ENCODE measurements around the gene AP1G1.
"Not testable (repeated sequence)": the region's sequence is repeated elsewhere in the genome, so short reads cannot be mapped to it uniquely, and the experiment has no call there.

AP1G1 gene

GRCh38 chr16:71807905-71808592, 585 bp downstream of the AP1G1 start:
- DNase-seq, result no peak

DNA sequence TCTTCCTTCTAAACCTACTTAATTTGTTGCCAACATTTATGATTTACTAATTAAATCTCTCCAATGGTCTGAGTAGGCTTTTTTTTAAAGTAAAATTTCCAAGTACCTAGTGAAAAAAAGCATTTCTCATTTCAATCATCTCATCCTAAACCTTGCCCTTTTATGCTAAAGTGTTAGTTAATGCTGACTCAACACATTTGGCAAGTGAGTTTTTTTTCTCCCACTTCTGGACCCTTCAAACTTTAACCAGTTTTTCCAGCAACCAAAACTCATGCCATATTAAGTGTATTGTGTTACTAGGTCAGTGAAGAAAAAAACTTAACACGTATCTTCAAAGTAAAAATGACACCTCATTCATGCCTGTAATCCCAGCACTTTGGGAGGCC, 5.3 kb downstream of the AP1G1 start:
- DNase-seq, result no peak

- DNase-seq, result no peak
Measured at GRCh38 chr16:71796501-71797097, 12.0 kb downstream of the AP1G1 start.

- DNase-seq, result no peak
Measured at GRCh38 chr16:71794943-71795342, 13.7 kb downstream of the AP1G1 start.

DNA sequence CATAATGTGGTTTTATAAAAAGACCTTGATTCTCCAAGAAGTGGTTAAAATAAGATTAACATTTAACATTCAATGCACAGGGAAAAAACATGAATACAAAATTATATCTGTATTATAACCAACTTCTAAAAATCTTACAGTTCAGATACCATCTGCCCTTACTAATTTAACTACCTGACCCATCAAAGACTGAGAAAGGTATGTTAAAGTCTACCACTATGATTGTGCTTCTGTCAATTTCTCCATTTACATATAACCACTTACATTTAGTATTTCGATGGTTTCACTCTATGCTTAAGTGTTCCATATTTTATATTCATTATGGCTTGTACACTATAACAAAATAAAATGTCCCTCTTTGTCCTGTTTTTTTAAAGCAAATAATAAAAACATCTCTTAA, 14.6 kb downstream of the AP1G1 start:
- no peak for DNase-seq

DNA sequence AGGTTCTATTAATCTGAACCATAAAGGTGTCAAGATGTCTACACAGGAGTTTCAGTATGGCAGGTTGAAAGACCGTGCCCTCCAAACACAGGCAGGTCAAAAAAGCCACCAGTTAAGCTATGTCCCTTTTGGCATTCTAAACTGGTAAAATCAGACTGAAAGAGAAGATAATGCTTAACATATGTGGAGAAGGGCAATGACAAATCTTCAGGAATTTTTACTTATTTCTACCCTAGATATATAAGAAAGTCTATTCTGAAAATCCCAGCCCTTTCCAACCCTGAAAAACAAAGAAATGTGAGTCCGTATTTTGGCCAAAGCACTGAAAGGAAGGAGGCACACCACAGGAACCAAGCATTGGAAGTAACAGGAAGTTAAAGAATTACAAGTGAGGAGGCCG, 16.5 kb downstream of the AP1G1 start:
- no peak for DNase-seq

- not testable (repeated sequence) for DNase-seq
Measured at GRCh38 chr16:71790329-71790728, 18.3 kb downstream of the AP1G1 start.

- no peak for DNase-seq
Measured at GRCh38 chr16:71789136-71789535, 19.5 kb downstream of the AP1G1 start.

DNA sequence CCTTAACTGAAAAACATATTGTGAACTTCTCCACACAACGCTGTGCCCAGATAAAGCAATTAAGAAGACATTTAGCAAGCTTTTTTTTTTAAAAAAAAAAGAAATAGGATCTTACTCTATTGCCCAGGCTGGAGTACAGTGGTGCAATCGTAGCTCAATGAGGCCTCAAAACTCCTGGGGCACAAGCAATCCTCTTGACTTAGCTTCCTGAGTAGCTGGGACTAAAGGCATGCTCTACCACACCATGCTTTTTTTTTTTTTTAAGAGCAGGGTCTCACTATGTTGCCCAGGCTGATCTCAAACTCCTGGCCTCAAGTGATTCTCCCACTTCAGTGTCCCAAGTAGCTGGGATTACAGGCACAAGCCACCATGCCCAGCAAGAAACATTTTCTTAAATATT, 20.1 kb downstream of the AP1G1 start:
- no peak for DNase-seq

- DNase-seq, result not testable (repeated sequence)
Measured at GRCh38 chr16:71785143-71785542, 23.5 kb downstream of the AP1G1 start.

- no peak for DNase-seq
Measured at GRCh38 chr16:71784093-71784492, 24.5 kb downstream of the AP1G1 start.

DNA sequence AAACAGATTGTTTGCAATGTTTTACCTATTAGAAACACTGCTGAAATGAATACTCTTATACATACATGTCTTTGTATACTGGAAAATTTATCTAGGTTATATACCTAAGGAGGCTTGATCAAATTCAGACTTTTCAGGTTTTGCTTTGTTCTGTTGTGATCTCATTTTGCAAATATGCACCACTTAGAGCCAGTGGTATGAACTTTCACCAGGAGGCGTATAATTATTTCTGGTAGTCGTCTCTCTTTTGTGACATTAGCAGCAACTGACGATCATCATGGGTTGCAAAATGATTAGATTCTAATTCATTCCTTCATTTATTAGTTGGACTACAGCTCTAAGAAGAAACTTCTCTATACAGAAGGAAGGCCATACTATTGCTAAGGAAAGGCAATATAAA, 26.9 kb downstream of the AP1G1 start:
- no peak for DNase-seq

DNA sequence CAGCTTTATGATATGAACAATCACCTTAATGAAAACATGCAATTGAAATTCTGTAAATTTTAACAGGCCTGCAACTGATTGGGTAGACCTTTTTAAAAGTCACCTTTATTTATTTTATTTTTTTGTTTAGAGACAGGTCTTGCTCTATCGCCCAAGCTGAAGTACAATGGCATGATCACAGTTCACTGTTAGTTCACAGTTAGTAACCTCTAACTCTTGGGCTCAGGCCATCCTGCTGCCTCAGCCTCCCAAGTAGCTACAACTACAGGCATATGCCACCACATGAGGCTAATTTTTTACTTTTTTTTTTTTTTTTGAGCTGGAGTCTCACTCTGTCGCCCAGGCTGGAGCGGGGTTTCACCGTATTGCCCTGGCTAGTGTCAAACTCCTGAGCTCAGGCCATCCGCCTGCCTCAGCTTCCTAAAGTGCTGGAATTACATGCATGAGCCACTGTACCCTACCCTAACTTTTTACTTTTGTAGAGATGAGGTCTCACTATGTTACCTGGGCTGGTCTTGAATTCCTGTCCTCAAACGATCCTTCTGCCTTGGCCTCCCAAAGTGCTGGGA, 28.0 kb downstream of the AP1G1 start:
- no peak for DNase-seq

DNA sequence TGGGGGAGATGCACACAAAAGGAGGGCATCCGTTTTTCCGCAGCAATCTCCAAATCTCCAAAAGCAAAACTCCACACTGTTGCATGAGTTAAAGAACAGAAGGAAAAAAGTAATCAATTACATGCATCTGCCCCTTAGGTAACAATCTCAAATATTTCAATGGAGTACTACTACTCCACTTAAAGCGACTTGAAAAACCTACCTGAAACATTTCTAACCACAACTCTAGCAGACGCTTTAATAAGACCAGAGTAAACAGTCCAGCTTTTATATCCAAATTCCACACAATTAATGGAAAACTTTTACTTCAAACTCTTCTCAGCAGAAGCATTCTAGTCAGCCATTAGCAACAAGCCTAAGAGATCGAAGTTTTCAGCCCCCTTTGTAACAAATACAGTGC, 29.9 kb downstream of the AP1G1 start:
- DNase-seq, result no peak

DNA sequence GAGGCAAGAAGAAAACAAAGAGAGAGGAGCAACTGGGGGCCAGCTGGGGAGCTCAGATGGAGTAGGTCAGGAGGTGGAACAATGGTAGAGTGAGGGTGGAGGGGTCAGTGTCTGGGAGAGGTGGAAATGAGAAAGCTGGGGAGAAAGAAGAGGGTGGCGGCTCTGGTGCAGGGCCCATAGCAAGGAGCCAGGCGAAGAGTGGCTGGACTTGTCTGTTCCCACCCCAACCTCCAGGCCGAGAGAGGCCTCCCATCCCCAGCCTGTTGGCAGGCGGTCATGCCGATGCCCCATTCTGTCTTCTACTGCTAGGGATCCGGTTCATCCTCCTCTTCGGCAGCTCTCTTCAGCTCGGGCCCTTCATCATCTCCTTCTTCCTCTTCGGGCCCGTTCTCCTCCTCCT, 31.3 kb downstream of the AP1G1 start:
- DNase-seq, result no peak

DNA sequence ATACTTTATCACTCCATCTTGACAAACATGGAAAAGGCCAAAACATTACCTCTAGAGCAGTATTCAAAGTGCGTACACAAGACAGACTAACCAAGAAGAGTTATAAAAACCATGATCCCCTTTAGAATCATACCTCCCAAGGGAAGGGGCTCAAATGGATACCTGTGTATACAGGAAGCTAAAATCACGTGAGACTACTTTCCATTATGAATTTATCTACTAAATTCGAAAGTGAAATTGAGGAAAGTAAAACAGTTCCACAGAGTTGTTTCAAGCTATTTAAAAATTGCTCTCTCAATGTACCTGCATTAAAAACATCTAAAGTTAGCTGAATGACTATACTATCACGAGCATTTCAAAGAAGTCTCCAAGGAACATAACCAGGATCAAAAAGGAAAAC, 32.7 kb downstream of the AP1G1 start:
- no peak for DNase-seq

DNA sequence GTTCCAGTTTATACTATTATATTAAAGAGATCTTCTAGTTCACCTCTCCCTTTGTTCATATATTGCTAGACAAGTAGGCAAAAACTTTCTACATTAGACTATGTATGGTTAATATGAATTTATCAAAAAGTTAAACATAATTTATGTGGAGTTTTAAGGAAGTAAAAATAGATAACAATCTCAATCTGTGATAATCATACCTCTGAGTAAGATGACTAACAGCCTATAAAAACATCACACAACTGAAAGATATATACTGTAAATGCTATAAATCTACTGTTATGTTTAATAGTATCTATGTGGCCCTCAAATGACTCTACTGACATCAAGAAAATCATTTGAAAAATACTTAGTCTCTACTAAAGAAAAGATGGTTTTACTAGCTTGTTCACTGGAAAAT, 37.1 kb downstream of the AP1G1 start:
- no peak for DNase-seq

- DNase-seq, result no peak
Measured at GRCh38 chr16:71769222-71769621, 39.4 kb downstream of the AP1G1 start.

DNA sequence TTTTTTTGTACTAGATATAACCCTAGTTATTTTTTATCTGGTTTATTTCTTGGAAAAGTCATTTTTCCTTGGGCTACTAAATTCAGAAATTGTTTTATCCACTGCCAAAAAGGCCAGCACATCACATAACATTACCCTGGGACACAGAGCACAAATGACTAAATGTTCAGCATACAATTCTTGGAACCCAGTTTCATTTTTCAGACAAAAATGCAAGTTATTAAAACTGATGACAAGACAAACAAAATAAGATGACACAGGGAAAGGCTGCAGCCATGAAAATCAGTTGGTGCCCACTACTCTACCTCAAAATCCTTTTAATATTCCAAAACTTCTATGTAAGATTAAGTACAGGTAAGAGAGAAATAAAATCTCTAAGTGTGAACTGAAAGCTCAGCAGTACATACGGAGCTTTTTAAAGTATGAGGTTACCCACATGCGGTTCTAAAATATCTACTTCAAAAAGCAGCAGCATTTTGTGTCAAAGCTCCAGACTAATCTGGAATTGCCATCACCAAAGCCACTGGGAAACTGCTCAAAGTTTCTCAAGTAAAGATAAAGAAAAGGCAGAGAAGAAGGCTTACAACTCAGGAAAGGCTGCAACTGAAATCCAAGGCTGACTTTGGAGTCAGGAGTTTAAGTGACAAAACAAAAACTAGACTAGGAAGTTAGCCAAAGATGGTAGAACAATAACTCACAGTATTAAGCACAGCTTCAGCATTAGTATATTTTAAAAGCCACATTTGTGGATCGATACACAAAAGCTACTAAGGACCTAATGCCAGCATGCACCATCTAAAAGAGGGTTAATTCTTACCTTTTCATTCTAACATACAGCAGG, 41.4 kb downstream of the AP1G1 start:
- DNase-seq, result no peak

DNA sequence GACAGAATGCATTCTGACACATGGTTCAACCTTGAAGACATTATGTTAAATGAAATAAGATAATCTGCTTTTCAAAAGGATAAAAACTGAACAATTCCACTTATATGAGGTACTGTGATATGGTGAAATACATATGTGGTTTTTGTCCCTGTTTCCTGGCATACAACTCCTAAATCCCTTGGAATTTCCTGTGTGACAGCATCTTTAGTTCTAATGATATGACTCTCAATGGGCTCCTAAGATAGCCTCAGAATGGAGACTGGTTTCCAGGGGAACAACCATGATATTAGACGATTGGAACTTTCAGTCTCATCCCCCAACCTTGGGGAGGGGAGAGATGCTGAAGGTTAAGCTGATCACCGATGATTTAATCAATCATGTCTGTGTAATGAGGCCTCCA, 46.4 kb downstream of the AP1G1 start:
- DNase-seq, result no peak

DNA sequence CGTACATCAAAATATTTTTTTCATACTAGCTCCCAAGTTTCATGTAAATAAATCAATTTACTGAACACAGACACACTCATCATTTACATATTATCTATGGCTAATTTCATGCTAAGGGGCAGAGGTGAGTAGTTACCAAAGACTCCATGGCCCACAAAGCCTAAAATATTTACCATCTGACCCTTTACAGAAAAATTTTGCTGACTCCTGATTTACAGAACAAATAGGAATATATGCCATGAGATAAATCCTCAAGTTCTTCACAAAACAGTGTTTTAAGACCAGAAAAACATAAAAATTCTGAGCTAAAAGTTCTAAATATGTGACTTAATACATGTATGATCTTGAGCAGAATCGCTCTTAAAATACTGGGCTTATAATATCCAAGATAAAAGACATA, 47.5 kb downstream of the AP1G1 start:
- DNase-seq, result no peak

- DNase-seq, result no peak
Measured at GRCh38 chr16:71758293-71758760, 50.3 kb downstream of the AP1G1 start.

GRCh38 chr16:71754652-71755051, 54.0 kb downstream of the AP1G1 start:
- DNase-seq, result no peak

GRCh38 chr16:71754108-71754507, 54.5 kb downstream of the AP1G1 start:
- DNase-seq, result no peak

Measured in NCI-H1930 (cell line).